Smooth muscle cell (in vitro differentiated cells): ENCODE data around the gene DPP10. TPM values are rescaled to one million over a fixed set of nuclear protein-coding genes. Genes with fewer than 3 reads are reported as not detected.
A peak's percentile ranks its signal among the peaks of the same experiment; 100 is the strongest.

ENCODE experiments used
- DNase-seq: peaks from one replicate; lab custom pipeline; 2025; ENCODE audit not compliant: unreplicated experiment; lab: John Stamatoyannopoulos, UW
- H2AFZ ChIP-seq: fragments of 200-600 bp; sonication (generic); 2 replicates; pipeline ENCODE4 v1.6.0; 2016; ENCODE audit warnings: antibody characterized with exemption, low read depth, mild to moderate bottlenecking
- H3F3A ChIP-seq: fragments of 200-600 bp; sonication (generic); 2 replicates; pipeline ENCODE4 v1.6.0; 2017; ENCODE audit warnings: antibody characterized with exemption, low read depth
- H3K27ac ChIP-seq: fragments of 200-600 bp; sonication (generic); 2 replicates; pipeline ENCODE4 v1.5.1; 2016; ENCODE audit warnings: low read depth, mild to moderate bottlenecking
- H3K27me3 ChIP-seq: fragments of 200-600 bp; sonication (generic); 2 replicates; pipeline ENCODE4 v1.6.1; 2016; ENCODE audit warnings: low read depth, mild to moderate bottlenecking
- H3K36me3 ChIP-seq: fragments of 200-600 bp; sonication (generic); 2 replicates; pipeline ENCODE4 v1.5.1; 2016; ENCODE audit warnings: low read depth
- H3K4me1 ChIP-seq: fragments of 200-600 bp; sonication (generic); 2 replicates; pipeline ENCODE4 v1.5.1; 2016; ENCODE audit warnings: low read depth
- H3K4me2 ChIP-seq: fragments of 200-600 bp; sonication (generic); 2 replicates; pipeline ENCODE4 v1.6.0; 2016; ENCODE audit warnings: mild to moderate bottlenecking
- H3K4me3 ChIP-seq: fragments of 200-600 bp; sonication (generic); 2 replicates; pipeline ENCODE4 v1.5.1; 2016; ENCODE audit warnings: mild to moderate bottlenecking
- H3K79me2 ChIP-seq: fragments of 200-600 bp; sonication (generic); 2 replicates; pipeline ENCODE4 v1.6.0; 2016; ENCODE audit warnings: low read depth, mild to moderate bottlenecking
- H3K9ac ChIP-seq: fragments of 200-600 bp; sonication (generic); 2 replicates; pipeline ENCODE4 v1.6.0; 2016; ENCODE audit warnings: low read depth
- H3K9me3 ChIP-seq: fragments of 200-600 bp; sonication (generic); replicated peaks from 2 replicates; pipeline ENCODE4 v1.5.1; 2016; ENCODE audit warnings: low read depth
- H4K20me1 ChIP-seq: fragments of 200-600 bp; sonication (generic); 2 replicates; pipeline ENCODE4 v1.6.0; 2016; ENCODE audit warnings: low read depth
- WGBS: methylation state at CpG from one replicate; pipeline ENCODE4 v1.1.7; 2016; ENCODE audit warnings: low lambda C conversion rate; 5-methylcytosine and 5-hydroxymethylcytosine counted together
- polyA plus RNA-seq: library from polyadenylated mRNA; unstranded; fragments of >200 nt; fragmentation: Nextera tagmentation; extraction: Ambion mirVana; gene quantifications from 2 replicates; pipeline ENCODE4 v1.2.1, GENCODE V29; 2016
- total RNA-seq: library from RNA; depleted of rRNA; stranded (reverse); fragments of >200 nt; gene quantifications from 2 replicates; pipeline ENCODE4 v1.2.3, GENCODE V29; 2014
- TF ChIP-seq, protein P1 (sequence below): fragments of 200-600 bp; sonication (generic); IDR thresholded peaks from 2 replicates; pipeline ENCODE4 v1.5.1; 2017; ENCODE audit warnings: borderline replicate concordance, mild to moderate bottlenecking, antibody characterized with exemption; ENCODE audit not compliant: insufficient read depth, poor library complexity, severe bottlenecking

Gene DPP10
- total and polyA plus RNA-seq, 2 experiments from 2014 or later = 3.6 TPM; not detected in 1

DNA sequence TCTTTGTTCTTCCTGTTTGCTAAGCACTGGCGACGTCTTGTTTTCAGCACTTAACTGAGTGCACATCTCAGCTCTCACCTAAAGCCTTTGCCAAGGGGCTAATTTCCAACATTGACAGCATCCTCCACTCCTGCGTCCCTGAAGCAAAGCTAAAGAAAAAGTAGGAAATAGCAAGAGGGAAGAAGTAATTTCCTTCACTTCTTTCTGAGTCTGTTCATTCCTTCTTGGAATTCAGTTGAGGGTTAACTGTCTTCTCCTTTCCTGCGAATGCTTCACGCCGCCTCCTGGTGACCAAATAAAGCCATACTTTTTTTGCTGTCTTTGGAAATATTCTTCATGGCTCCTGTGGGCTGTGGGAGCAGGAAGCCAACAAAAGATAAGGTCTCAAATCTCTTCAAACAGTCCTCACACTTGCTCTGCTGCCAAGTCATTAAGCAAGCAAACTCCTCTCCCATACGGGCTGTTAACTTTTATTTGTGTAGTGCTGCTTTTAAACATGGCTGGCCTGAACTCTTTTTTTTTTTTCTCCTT is 100.9 kb downstream of the DPP10 start:
- no peak for DNase-seq
- peaks cover 15% of the 10 kb centered on the region for H3F3A ChIP-seq
- H3K9me3 ChIP-seq = no peaks in the 10 kb centered on the region
- H3K4me1 ChIP-seq = peaks cover 10% of the 10 kb centered on the region
- 33% methylated on average over 7 of the region's 7 CpGs for WGBS
- H3K36me3 ChIP-seq = no peaks in the 10 kb centered on the region
- H3K79me2 ChIP-seq = no peaks in the 10 kb centered on the region
- H3K27me3 ChIP-seq = no peaks in the 10 kb centered on the region
- H2AFZ ChIP-seq = no peak overlapping the region
- H3K4me3 ChIP-seq = peak overlapping the region; percentile 9
- peak overlapping the region; percentile 39 for H3K27ac ChIP-seq
- TF ChIP-seq, protein P1, sequence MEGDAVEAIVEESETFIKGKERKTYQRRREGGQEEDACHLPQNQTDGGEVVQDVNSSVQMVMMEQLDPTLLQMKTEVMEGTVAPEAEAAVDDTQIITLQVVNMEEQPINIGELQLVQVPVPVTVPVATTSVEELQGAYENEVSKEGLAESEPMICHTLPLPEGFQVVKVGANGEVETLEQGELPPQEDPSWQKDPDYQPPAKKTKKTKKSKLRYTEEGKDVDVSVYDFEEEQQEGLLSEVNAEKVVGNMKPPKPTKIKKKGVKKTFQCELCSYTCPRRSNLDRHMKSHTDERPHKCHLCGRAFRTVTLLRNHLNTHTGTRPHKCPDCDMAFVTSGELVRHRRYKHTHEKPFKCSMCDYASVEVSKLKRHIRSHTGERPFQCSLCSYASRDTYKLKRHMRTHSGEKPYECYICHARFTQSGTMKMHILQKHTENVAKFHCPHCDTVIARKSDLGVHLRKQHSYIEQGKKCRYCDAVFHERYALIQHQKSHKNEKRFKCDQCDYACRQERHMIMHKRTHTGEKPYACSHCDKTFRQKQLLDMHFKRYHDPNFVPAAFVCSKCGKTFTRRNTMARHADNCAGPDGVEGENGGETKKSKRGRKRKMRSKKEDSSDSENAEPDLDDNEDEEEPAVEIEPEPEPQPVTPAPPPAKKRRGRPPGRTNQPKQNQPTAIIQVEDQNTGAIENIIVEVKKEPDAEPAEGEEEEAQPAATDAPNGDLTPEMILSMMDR = peak; percentile 37
- H3K4me2 ChIP-seq = peak overlapping the region; percentile 48
- H4K20me1 ChIP-seq = no peaks in the 10 kb centered on the region
- no peak overlapping the region for H3K9ac ChIP-seq

DNA sequence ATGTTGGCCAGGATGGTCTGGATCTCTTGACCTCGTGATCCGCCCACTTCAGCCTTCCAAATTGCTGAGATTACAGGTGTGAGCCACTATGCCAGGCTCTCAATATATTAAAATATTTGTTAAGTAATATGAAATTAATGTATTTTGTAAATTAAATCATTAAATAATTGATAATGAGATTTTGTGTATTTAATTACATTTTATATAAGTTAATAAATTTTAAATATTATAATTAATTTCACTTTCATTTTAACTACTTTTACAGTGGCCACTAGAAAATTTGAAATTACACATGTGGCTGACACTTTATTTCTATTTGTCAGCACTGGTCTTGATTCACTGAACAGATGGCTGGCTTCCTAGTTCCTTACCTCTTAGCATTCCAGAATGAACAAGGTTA is 102.6 kb downstream of the DPP10 start:
- WGBS = 100% methylated on average over 2 of the region's 2 CpGs
- no peak for DNase-seq
- H3K27me3 ChIP-seq = peaks cover 4% of the 10 kb centered on the region
- H3K27ac ChIP-seq = no peak overlapping the region
- no peaks in the 10 kb centered on the region for H3K9me3 ChIP-seq
- TF ChIP-seq, protein P1 = no peak
- H3K4me3 ChIP-seq = no peak overlapping the region
- H2AFZ ChIP-seq = no peak overlapping the region
- peaks cover 10% of the 10 kb centered on the region for H3K4me1 ChIP-seq
- H4K20me1 ChIP-seq = no peaks in the 10 kb centered on the region
- H3K9ac ChIP-seq = no peak overlapping the region
- H3K79me2 ChIP-seq = no peaks in the 10 kb centered on the region
- H3F3A ChIP-seq = peaks cover 15% of the 10 kb centered on the region
- H3K4me2 ChIP-seq = no peak overlapping the region
- H3K36me3 ChIP-seq = no peaks in the 10 kb centered on the region

DNA sequence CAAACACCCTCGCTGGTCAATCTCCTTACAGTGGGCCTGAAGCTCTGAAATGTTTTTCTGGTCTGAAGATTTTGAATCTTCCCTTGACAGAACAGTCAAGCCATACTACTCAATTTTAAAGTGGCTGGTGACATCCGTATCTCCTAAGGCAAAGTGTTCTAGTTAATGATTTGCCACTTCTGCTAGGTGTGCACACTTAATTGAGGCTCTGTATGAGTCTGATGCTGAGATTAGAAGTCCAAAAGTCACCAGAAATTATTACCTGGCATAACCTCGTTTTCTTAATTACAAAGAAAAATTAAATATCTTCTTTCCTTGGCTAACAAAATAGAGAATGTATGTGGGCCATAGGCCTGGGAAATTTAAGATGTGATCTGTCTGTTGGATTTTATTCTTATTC is 104.1 kb downstream of the DPP10 start:
- no peak overlapping the region for H3K4me2 ChIP-seq

More for the DNA sequence above, 104.1 kb downstream of the DPP10 start:
- Histone ChIP-seq H3F3A (peaks cover 15% of the 10 kb centered on the region), H3K4me1 (peaks cover 10% of the 10 kb centered on the region), H2AFZ (no peak overlapping the region), H3K9me3 (no peaks in the 10 kb centered on the region), H3K4me3 (no peak overlapping the region), H3K27me3 (peaks cover 4% of the 10 kb centered on the region), H4K20me1 (no peaks in the 10 kb centered on the region), H3K27ac (no peak overlapping the region), H3K9ac (no peak overlapping the region), H3K79me2 (no peaks in the 10 kb centered on the region), H3K36me3 (no peaks in the 10 kb centered on the region)
- TF ChIP-seq, protein P1 = no peak
- DNase-seq = no peak
- WGBS = 86% methylated on average over 3 of the region's 3 CpGs
